Measurements from ENCODE around the gene ANK2.
"Not testable (repeated sequence)": the region's sequence is repeated elsewhere in the genome, so short reads cannot be mapped to it uniquely, and the experiment has no call there.

ANK2 gene

DNA sequence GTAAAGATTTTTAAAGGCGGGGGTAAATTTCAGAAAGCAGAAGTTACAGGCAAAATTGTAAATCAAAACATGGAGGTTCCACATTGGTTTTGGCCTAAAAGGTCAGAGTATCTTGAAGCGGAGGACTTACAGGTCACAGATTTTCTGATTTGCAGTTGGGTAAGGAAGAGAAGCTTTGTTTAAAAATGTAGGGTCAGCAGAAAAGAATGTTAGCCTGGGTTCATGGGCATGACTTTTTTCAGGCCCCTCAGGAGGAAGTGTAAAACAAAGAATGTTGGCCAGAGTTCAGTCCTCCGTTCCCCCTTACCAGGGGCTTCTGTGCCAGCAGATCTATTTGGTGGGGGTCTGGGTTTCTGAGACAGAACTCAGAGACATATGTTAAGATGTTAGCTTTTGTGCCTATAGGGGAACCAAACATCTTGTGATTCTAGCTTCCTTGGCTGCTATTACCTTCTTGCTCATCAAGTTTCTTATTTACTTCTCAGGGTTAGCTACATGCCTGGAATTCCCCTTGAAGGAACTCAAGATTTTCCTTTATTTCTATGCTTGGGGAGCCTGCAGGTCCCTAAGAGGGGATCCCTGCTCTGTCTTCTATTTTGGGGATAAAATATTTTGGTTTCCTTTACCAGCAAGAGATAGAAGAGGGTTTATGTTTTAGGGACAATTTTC lies 160.3 kb downstream of the ANK2 start:
- no peak for DNase-seq (ENCODE audit: low read depth)

GRCh38 chr4:113212613-113213012 lies 163.2 kb downstream of the ANK2 start:
- no peak for DNase-seq (ENCODE audit: low read depth)

GRCh38 chr4:113221990-113222389 lies 172.5 kb downstream of the ANK2 start:
- DNase-seq (ENCODE audit: low read depth) = no peak

DNA sequence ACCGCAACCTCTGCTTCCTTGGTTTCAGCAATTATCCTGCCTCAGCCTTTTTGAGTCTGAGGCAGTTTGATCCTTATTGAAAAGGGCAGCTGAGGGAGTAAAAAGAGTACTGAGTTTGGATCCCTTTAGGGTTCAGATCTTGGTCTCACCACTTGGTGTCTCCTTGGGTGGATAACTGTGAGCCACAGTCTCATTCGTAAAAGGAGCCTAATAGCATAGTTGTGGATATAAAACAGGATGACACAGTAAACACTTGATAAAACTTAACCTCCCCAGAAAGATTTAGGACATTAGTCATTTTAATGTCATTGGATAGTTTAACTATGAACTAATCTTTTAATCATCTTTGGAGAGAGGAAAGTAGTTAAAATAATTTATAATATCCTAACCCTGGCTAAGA lies 173.0 kb downstream of the ANK2 start:
- no peak for DNase-seq (ENCODE audit: low read depth)

DNA sequence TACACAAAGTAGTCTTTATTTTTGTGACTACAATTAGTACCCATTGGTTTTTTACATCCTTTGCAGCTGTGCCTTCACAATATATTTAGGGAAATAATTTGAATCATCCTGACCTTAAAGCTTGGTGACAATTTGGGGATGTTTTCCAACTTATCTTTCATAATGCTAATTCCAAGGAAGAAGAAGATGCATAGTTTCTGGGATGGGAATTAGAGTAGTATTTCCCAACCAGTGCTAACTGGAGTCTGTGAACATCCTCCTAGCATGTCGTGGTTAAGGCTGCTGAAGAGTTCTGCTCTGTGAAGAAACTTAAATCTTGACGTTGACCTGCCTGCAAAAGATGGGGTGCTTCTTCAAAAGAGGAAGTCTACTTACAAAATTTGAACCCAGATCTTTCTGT lies 173.5 kb downstream of the ANK2 start:
- no peak for DNase-seq (ENCODE audit: low read depth)

DNA sequence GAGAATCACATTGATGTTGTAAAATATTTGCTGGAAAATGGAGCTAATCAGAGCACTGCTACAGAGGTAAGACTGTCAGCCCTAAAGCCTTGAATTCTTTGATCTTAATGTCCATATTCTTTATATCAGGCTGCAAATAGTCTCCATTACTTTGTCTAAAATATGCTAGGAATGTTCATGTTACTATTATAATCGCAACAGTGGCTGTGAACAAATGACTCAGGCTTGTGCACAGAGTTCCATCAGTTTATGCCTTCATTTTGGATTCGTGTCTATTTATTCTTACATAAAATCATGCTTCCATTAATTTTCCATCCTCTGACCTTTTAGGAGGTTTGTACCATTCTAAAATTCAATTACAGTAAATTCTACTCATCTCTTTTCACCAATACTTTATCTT lies 182.7 kb downstream of the ANK2 start:
- no peak for DNase-seq (ENCODE audit: low read depth)

GRCh38 chr4:113236916-113237315 lies 187.5 kb downstream of the ANK2 start:
- no peak for DNase-seq (ENCODE audit: low read depth)

- no peak for DNase-seq (ENCODE audit: low read depth)
Measured at GRCh38 chr4:113243312-113243711, 193.9 kb downstream of the ANK2 start.

GRCh38 chr4:113244747-113245146 lies 195.3 kb downstream of the ANK2 start:
- not testable (repeated sequence) for DNase-seq (ENCODE audit: low read depth)

- no peak for DNase-seq (ENCODE audit: low read depth)
Measured at GRCh38 chr4:113248320-113248719, 198.9 kb downstream of the ANK2 start.

GRCh38 chr4:113255628-113256027 lies 206.2 kb downstream of the ANK2 start:
- DNase-seq (ENCODE audit: low read depth) = no peak

DNA sequence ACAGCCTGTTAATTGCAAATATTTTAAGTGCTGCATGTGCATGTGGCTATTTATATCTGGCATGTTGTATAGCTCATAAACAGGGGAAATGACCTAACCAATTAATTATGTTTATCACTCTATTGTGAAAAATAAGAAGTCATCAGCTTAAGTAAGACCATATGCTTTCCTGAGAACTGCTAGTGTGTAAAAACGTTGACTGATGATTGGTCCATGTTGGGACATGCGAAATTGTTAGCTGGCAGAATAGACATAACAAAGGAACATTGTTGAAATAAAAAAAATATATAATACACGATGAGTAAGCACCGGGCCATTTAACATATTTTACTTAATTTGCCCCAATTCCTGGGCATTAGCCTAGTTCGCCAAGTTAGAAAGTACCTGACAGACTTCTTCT lies 207.5 kb downstream of the ANK2 start:
- DNase-seq (ENCODE audit: low read depth) = no peak

DNA sequence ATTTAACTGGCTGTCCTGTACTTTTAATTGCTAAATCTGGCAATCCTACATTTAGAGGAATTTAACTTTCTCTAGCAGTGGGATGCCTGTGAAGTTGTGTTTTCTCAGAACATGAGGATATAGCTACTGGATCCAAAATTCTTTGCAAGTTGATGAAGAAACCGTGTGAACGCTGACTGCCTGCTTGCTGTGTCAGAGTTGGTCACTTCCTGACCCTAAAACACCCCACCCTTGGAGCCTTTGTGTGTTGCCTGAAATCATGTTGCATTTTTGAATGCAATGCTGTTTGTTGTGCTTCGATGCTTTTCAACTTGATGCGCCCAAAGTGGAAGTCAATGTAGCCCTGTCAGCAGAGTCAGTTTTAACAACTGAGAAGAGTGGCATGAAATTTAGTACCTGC lies 211.2 kb downstream of the ANK2 start:
- no peak for DNase-seq (ENCODE audit: low read depth)

DNA sequence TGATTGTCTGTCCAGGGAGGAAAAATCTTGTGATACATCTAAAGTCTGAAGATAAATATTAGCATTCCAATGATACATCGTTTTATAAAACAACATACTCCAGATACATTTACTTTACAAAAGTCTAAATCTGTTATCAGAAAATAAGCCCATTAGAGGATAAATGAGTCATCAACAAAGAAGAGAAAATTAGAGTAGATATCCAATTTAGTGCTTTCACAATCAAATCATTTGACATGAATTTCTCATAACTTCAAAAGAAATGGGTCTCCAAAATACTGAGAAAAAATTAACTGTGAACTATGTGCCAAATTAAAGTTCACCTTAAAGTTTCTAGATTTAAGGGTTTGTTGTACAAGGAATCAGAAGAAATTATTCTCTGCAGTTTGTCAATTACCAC lies 213.8 kb downstream of the ANK2 start:
- no peak for DNase-seq (ENCODE audit: low read depth)

- DNase-seq (ENCODE audit: low read depth) = no peak
Measured at GRCh38 chr4:113270520-113271319, 221.3 kb downstream of the ANK2 start.

GRCh38 chr4:113272523-113272922 lies 223.1 kb downstream of the ANK2 start:
- DNase-seq (ENCODE audit: low read depth) = no peak

GRCh38 chr4:113273721-113274220 lies 224.3 kb downstream of the ANK2 start:
- DNase-seq (ENCODE audit: low read depth) = no peak

DNA sequence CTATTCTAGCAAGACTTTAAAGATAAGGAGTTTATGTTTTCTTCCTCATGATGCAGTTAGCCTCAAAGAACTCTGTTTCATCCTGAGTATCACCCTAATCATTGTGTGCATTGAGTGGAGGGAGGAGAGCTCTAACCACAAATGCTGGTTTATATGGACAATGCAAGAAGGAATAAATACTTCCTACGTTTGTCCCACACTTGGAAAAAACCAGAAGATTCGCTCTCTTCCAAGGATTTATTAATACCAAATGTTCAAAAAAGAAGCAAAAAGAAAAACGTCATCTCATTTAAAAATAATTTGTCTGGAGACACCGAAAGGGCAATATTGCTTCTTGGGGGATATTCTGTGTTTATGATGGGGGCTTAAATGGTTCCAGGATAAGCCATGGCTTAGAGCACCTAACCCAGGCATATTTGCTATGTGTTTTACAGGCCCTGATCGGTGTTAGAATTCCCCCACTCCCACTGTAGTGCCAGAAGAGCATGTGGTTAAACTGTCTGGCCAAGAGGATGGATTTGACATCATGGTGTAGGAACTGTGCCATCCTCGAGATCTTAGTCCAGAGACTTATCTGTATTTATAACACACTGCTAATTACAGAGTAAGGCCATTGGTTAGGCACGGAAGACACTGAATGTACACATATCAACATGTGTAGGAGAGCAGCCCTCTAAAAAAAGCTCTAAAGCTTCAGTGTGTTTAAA lies 227.2 kb downstream of the ANK2 start:
- DNase-seq (ENCODE audit: low read depth) = no peak

DNA sequence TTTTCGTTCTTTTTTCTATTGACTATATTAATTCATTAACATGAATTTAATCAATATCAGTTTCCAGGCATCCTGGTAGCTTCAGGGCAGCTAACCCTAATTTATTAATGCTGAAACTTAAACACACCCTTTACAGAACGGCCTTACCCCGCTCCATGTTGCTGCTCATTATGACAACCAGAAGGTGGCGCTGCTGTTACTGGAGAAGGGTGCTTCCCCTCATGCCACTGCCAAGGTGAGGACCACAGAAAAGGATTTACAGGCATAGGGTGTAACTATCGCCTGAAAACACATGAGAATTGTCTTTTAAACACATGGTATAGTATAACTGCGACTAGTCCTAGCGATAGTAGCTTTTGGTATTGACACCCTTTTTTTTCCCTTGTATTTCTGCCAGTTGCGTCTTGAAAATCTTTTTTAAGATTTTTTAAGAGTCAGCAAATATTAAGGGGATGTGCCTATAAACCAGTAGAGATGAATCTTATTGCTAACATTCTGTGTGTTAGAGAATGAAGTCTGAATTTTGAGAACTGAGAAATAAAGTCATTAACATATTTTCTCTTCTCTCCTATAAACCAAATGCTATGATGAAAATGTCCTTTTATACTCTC lies 229.0 kb downstream of the ANK2 start:
- DNase-seq (ENCODE audit: low read depth) = peak; percentile 6

- DNase-seq (ENCODE audit: low read depth) = no peak
Measured at GRCh38 chr4:113285501-113285900, 236.0 kb downstream of the ANK2 start.

- no peak for DNase-seq (ENCODE audit: low read depth)
Measured at GRCh38 chr4:113288257-113288656, 238.8 kb downstream of the ANK2 start.

DNA sequence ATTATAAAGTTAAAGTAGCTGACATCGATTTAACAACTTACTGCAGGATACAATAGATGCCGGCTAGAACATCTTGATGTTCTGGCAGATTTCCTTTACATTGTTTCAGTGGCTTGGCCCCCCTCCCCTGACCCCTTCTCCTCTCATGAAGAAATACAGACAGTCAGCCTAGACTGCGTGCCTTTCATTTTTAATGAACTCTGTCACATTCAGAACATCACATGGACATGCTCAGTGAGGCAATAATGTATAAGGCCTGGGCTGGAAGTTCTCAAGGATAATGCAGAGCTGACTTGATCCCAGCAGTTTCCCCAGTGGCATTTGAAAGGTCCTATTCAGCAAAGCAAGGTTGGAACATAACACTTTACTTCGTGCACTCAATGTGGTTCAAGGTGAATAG lies 239.2 kb downstream of the ANK2 start:
- no peak for DNase-seq (ENCODE audit: low read depth)

GRCh38 chr4:113289766-113290165 lies 240.3 kb downstream of the ANK2 start:
- DNase-seq (ENCODE audit: low read depth) = no peak

Data from activated gamma-delta T cell treated with anti-CD3 and anti-CD28 coated beads, Interleukin-2, amount 50 U/mL, for 16 hours (primary cell).